ENCODE measurements around the gene TMEM131L. TPM values are rescaled to one million over a fixed set of nuclear protein-coding genes. Genes with fewer than 3 reads are reported as not detected.

TMEM131L gene
- total and polyA plus RNA-seq, 2 experiments from 2014 or later, result 3.3 to 7.4 TPM

- Histone ChIP-seq H3K27me3 (no peaks in the 10 kb centered on the region), H3K36me3 (no peaks in the 10 kb centered on the region), H3K4me3 (no peak overlapping the region), H3K9me3 (ENCODE audit: low read depth) (no peaks in the 10 kb centered on the region), H3K27ac (no peak overlapping the region), H3K4me1 (ENCODE audit: low read depth) (peaks cover 6% of the 10 kb centered on the region)
- no peak for TF ChIP-seq CTCF (IDR thresholded peaks at IDR 0.05; ENCODE audit: low read depth, low read length)
- no peak for DNase-seq (ENCODE audit: low read depth in 1 of 2, low spot score in 1 of 2)
Observed at GRCh38 chr4:153571006-153571545, 104.9 kb downstream of the TMEM131L start.

GRCh38 chr4:153572609-153573008 lies 106.4 kb downstream of the TMEM131L start:
- Histone ChIP-seq H3K27me3 (no peaks in the 10 kb centered on the region), H3K36me3 (no peaks in the 10 kb centered on the region), H3K27ac (no peak overlapping the region), H3K9me3 (ENCODE audit: low read depth) (no peaks in the 10 kb centered on the region), H3K4me3 (no peak overlapping the region), H3K4me1 (ENCODE audit: low read depth) (peaks cover 6% of the 10 kb centered on the region)
- TF ChIP-seq CTCF (IDR thresholded peaks at IDR 0.05; ENCODE audit: low read depth, low read length), result no peak
- DNase-seq (ENCODE audit: low read depth in 1 of 2, low spot score in 1 of 2), result no peak

GRCh38 chr4:153573221-153573620 lies 107.1 kb downstream of the TMEM131L start:
- Histone ChIP-seq H3K36me3 (no peaks in the 10 kb centered on the region), H3K9me3 (ENCODE audit: low read depth) (no peaks in the 10 kb centered on the region), H3K4me1 (ENCODE audit: low read depth) (peaks cover 6% of the 10 kb centered on the region), H3K27me3 (no peaks in the 10 kb centered on the region), H3K4me3 (no peak overlapping the region), H3K27ac (no peak overlapping the region)
- TF ChIP-seq CTCF (IDR thresholded peaks at IDR 0.05; ENCODE audit: low read depth, low read length), result no peak
- no peak for DNase-seq (ENCODE audit: low read depth in 1 of 2, low spot score in 1 of 2)

GRCh38 chr4:153573881-153574802 lies 108.0 kb downstream of the TMEM131L start:
- Histone ChIP-seq H3K36me3 (no peaks in the 10 kb centered on the region), H3K4me1 (ENCODE audit: low read depth) (peaks cover 6% of the 10 kb centered on the region), H3K27ac (no peak overlapping the region), H3K27me3 (no peaks in the 10 kb centered on the region), H3K4me3 (no peak overlapping the region), H3K9me3 (ENCODE audit: low read depth) (no peaks in the 10 kb centered on the region)
- peak; percentile 54 to 90 for DNase-seq (ENCODE audit: low read depth in 1 of 2, low spot score in 1 of 2)
- TF ChIP-seq CTCF (IDR thresholded peaks at IDR 0.05; ENCODE audit: low read depth, low read length), result peak; percentile 74

- no peaks in the 10 kb centered on the region for H3K9me3 ChIP-seq (ENCODE audit: low read depth)
- H3K27ac ChIP-seq, result no peak overlapping the region
- DNase-seq (ENCODE audit: low read depth in 1 of 2, low spot score in 1 of 2), result no peak
- no peak for TF ChIP-seq CTCF (IDR thresholded peaks at IDR 0.05; ENCODE audit: low read depth, low read length)
- H3K4me1 ChIP-seq (ENCODE audit: low read depth), result peaks cover 6% of the 10 kb centered on the region
- H3K36me3 ChIP-seq, result no peaks in the 10 kb centered on the region
- no peak overlapping the region for H3K4me3 ChIP-seq
- H3K27me3 ChIP-seq, result no peaks in the 10 kb centered on the region
Observed at GRCh38 chr4:153576443-153576774, 110.2 kb downstream of the TMEM131L start.

Data from cardiac muscle cell (in vitro differentiated cells and primary cell).